Neural cell (in vitro differentiated cells): ENCODE data around the gene YKT6. TPM values are rescaled to one million over a fixed set of nuclear protein-coding genes. Genes with fewer than 3 reads are reported as not detected.

ENCODE experiments used
- H2AFZ ChIP-seq: fragments of 200-600, 300-800 bp; sonication (generic), shearing (Covaris generic); 2 replicates; pipeline ENCODE4 v1.6.0; 2014; ENCODE audit warnings: low read depth, mild to moderate bottlenecking, antibody characterized with exemption, low read length, moderate library complexity
- H3F3A ChIP-seq: fragments of 200-600 bp; shearing (Covaris generic); 2 replicates; pipeline ENCODE4 v1.6.1; 2016; ENCODE audit warnings: mild to moderate bottlenecking, moderate library complexity, mixed read lengths, antibody characterized with exemption, low read length; ENCODE audit not compliant: insufficient read depth, poor library complexity, severe bottlenecking
- H3K27ac ChIP-seq: fragments of 200-600, 300-800 bp; sonication (generic), shearing (Covaris generic); 2 replicates; pipeline ENCODE4 v1.5.1; 2014; ENCODE audit warnings: mild to moderate bottlenecking, low read length, moderate library complexity
- H3K27me3 ChIP-seq: fragments of 300-800, 200-600 bp; sonication (generic), shearing (Covaris generic); 2 replicates; pipeline ENCODE4 v1.6.0; 2014; ENCODE audit warnings: mild to moderate bottlenecking, low read depth, low read length, moderate library complexity; ENCODE audit not compliant: insufficient read depth
- H3K36me3 ChIP-seq: fragments of 300-800, 200-600 bp; sonication (generic), shearing (Covaris generic); 2 replicates; pipeline ENCODE4 v1.5.1; 2014; ENCODE audit warnings: mild to moderate bottlenecking, antibody characterized with exemption, low read length, moderate library complexity; ENCODE audit not compliant: insufficient read depth
- H3K4me2 ChIP-seq: fragments of 300-800, 200-600 bp; sonication (generic), shearing (Covaris generic); 2 replicates; pipeline ENCODE4 v1.6.0; 2014; ENCODE audit warnings: mild to moderate bottlenecking, low read length
- H3K4me3 ChIP-seq: fragments of 300-800, 200-600 bp; sonication (generic), shearing (Covaris generic); 2 replicates; pipeline ENCODE4 v1.5.1; 2014; ENCODE audit warnings: mild to moderate bottlenecking, low read length, moderate library complexity
- H3K79me2 ChIP-seq: fragments of 200-600 bp; shearing (Covaris generic); replicated peaks from 2 replicates; pipeline ENCODE4 v1.6.0; 2014; ENCODE audit warnings: mild to moderate bottlenecking, low read length, moderate library complexity; ENCODE audit not compliant: insufficient read depth
- H3K9ac ChIP-seq: fragments of 300-800, 200-600 bp; sonication (generic), shearing (Covaris generic); 2 replicates; pipeline ENCODE4 v1.6.1; 2016; ENCODE audit warnings: mild to moderate bottlenecking, low read length, mixed read lengths
- H3K9me2 ChIP-seq: fragments of 200-600 bp; shearing (Covaris generic); 2 replicates; pipeline ENCODE4 v1.6.1; 2016; ENCODE audit warnings: mild to moderate bottlenecking, low read length, mixed read lengths; ENCODE audit not compliant: insufficient read depth
- H3K9me3 ChIP-seq: fragments of 200-600, 300-800 bp; sonication (generic), shearing (Covaris generic); 2 replicates; pipeline ENCODE4 v1.6.1; 2016; ENCODE audit warnings: mild to moderate bottlenecking, mixed run types, low read length, moderate library complexity, mixed read lengths
- H4K20me1 ChIP-seq: fragments of 200-600 bp; shearing (Covaris generic); 2 replicates; pipeline ENCODE4 v1.6.1; 2016; ENCODE audit warnings: mild to moderate bottlenecking, mixed run types; ENCODE audit not compliant: insufficient read depth
- CTCF ChIP-seq: fragments of 450-650 bp; IDR thresholded peaks from 2 replicates; pipeline ENCODE4 v1.5.1; 2014; ENCODE audit warnings: antibody characterized with exemption, mild to moderate bottlenecking, moderate library complexity; ENCODE audit not compliant: poor library complexity, severe bottlenecking
- EP300 ChIP-seq: fragments of 450-650 bp; conservative IDR thresholded peaks from 2 replicates; pipeline ENCODE4 v1.6.1; 2014; ENCODE audit warnings: antibody characterized with exemption, mild to moderate bottlenecking, moderate library complexity; ENCODE audit not compliant: poor library complexity, severe bottlenecking
- EZH2 ChIP-seq: fragments of 200-600, 300-800 bp; shearing (Covaris generic), sonication (generic); IDR thresholded peaks from 2 replicates; pipeline ENCODE4 v1.6.1; 2014; ENCODE audit warnings: antibody characterized with exemption, low read length, borderline replicate concordance, mild to moderate bottlenecking; ENCODE audit not compliant: insufficient read depth, poor library complexity, severe bottlenecking
- MXI1 ChIP-seq: fragments of 450-650 bp; conservative IDR thresholded peaks from 2 replicates; pipeline ENCODE4 v1.6.1; 2014; ENCODE audit warnings: antibody characterized with exemption, mild to moderate bottlenecking; ENCODE audit not compliant: poor library complexity, severe bottlenecking
- POLR2AphosphoS5 ChIP-seq: IDR thresholded peaks from 2 replicates; pipeline ENCODE4 v1.6.1; 2012
- RAD21 ChIP-seq: fragments of 450-650 bp; conservative IDR thresholded peaks from 2 replicates; pipeline ENCODE4 v1.6.1; 2014; ENCODE audit warnings: antibody characterized with exemption, mild to moderate bottlenecking, moderate library complexity
- REST ChIP-seq: IDR thresholded peaks from 2 replicates; pipeline ENCODE4 v1.6.1; 2012; ENCODE audit warnings: borderline replicate concordance
- SMC3 ChIP-seq: fragments of 450-650 bp; conservative IDR thresholded peaks from 2 replicates; pipeline ENCODE4 v1.6.1; 2014; ENCODE audit warnings: antibody characterized with exemption, mild to moderate bottlenecking, moderate library complexity; ENCODE audit not compliant: poor library complexity
- TAF1 ChIP-seq: IDR thresholded peaks from 2 replicates; pipeline ENCODE4 v1.6.1; 2012; ENCODE audit warnings: low read depth
- polyA plus RNA-seq: library from polyadenylated mRNA; depleted of rRNA; stranded (reverse); fragments of >200 nt; gene quantifications from 2 replicates; pipeline ENCODE4 v1.2.3, GENCODE V29; 2014

The YKT6 gene
- polyA plus RNA-seq, 1 donor from 2014 or later: 93.4 TPM

GRCh38 chr7:44263326-44264082 is 62.7 kb downstream of the YKT6 start:
- Histone ChIP-seq H3K9me3 (no peaks in the 10 kb centered on the region), H3K36me3 (no peaks in the 10 kb centered on the region), H3K9me2 (no peaks in the 10 kb centered on the region), H3K27me3 (no peaks in the 10 kb centered on the region), H3F3A (no peaks in the 10 kb centered on the region), H3K4me3 (no peak overlapping the region), H3K9ac (no peak overlapping the region), H3K4me2 (no peak overlapping the region), H3K79me2 (no peaks in the 10 kb centered on the region), H2AFZ (no peak overlapping the region), H4K20me1 (no peaks in the 10 kb centered on the region), H3K27ac (no peak overlapping the region)
- TF ChIP-seq RAD21 (no peak), MXI1 (no peak), REST (no peak), SMC3 (no peak), CTCF (no peak), POLR2AphosphoS5 (no peak), EZH2 (no peak), EP300 (no peak), TAF1 (no peak)

Other genes starting within 250 kb of the YKT6 start
- gene SPDYE1, start 203.1 kb upstream of the YKT6 start, polyA plus RNA-seq: not detected in 2 replicates
- 124 and 136 TPM in 2 replicates for gene DBNL, start 156.3 kb upstream of the YKT6 start, polyA plus RNA-seq
- not detected in 2 replicates for gene PGAM2, start 135.4 kb upstream of the YKT6 start, polyA plus RNA-seq
- 24.6 and 27.7 TPM in 2 replicates for gene POLM, start 118.4 kb upstream of the YKT6 start, polyA plus RNA-seq
- gene AEBP1, start 96.6 kb upstream of the YKT6 start, polyA plus RNA-seq: 0.30 TPM in 1 of 2 replicates, not detected in the other
- gene POLD2, start 77.4 kb upstream of the YKT6 start, polyA plus RNA-seq: 79.5 and 84.6 TPM in 2 replicates
- gene MYL7, start 59.6 kb upstream of the YKT6 start, polyA plus RNA-seq: 0.76 TPM in 1 of 2 replicates, not detected in the other
- 7.4 and 9.0 TPM in 2 replicates for gene GCK, start 11.5 kb upstream of the YKT6 start, polyA plus RNA-seq
- 67.3 and 96.3 TPM in 2 replicates for gene CAMK2B, start 124.6 kb downstream of the YKT6 start, polyA plus RNA-seq